LHCN-M2 (cell line): Measurements from ENCODE around the gene SCGB3A1. TPM values are rescaled to one million over a fixed set of nuclear protein-coding genes. Genes with fewer than 3 reads are reported as not detected.

Experiments used
- DNase-seq: peaks from one replicate; pipeline ENCODE4 v3.0.0-alpha.2; 2012; ENCODE audit warnings: low read depth
- total RNA-seq: library from RNA; depleted of rRNA; stranded (reverse); fragments of >200 nt; gene quantifications from 2 replicates; pipeline ENCODE4 v1.2.3, GENCODE V29; 2014; rRNA removed

SCGB3A1 gene
- total RNA-seq, 1 experiment from 2014 or later: not detected

DNA sequence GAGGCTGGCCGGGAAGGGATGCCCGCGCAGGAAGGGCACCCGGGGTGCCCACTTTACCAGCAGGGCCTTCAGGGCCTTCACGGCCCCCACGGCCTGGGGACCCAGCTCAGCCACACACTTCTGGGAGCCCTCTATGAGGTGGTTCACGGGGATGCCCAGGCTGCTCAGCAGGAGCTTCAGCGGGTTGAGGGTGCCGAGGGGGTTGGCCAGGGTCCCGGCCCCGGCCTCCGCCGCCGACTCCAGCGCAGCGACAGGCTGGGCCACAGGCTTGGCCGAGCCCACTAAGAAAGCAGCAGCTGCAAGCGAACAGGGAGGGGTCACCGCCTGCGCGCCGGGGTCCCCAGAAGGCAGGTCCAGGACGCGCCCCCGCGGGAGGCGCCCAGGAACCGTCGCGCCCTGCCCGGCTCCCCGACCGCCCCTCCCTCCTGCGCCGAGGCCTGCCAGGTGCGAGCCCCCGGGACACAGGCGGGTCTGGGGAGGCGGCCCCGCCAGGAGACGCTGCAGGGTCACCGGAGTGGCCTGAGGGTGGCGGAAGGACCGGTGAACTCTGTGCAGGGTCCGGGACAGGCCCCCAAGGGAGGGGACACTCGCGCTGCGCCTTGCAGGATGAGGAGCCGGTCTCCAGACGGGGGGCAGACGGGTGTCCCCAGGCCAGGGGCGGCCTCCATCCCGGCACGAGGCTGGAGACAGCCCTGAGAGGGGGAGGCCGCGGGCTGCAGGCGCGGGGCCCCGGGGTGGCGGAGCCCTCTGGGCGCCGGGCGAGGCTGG is 572 bp downstream of the SCGB3A1 start:
- no peak for DNase-seq

DNA sequence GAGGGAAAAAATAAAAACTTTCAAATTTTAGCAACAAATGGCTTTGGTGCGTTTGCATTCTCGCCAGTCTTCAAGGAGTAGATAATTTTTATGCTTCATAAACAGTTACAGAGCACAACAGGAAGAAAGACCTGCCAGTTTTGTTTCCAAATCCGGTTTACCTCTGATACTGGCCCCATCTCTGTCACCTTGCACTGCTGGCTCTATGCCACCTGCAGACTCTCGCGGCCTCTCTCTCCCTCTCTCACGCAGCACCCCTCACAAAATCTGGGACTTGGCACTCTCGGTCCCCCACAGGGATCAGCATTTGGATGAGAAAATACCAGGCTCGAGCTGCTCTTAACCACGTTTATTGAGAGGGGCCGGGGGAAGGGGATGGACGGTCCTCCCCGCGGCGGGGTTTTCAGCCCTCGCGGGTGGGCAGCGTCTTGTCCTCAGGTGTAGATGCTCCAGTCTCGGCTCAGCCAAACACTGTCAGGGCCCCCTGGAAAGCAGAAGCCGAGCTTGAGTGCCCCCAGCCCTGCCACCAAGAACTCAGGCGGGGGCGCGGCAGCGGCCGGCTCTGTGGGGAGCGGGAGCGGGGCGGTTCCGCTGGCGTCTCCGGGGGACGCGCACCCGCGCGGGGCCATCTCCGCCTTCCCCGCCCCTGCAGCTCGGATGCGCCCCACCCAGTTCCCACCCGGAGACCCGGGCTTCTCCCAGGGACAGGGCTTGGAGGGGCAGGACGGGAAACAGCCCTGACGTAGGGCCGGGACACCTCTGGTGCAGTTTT is 1.3 kb downstream of the SCGB3A1 start:
- DNase-seq: no peak

DNA sequence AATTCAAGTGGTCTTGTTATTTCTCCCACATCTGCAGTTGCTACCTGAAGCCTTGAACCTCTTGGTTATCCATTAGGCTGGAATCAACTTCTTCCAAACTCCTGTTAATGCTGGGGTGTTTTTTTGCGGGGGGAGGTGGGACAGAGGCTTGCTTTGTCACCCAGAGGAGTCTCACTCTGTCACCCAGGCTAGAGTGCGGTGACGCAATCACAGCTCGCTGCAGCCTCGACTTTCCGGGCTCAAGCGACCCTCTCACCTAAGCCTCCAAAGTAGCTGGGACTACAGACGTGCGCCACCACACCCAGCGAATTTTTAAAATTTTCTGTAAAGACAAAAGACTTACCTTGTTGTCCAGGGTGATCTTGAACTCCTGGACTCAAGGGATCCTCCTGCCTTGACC is 4.4 kb downstream of the SCGB3A1 start:
- no peak for DNase-seq

DNA sequence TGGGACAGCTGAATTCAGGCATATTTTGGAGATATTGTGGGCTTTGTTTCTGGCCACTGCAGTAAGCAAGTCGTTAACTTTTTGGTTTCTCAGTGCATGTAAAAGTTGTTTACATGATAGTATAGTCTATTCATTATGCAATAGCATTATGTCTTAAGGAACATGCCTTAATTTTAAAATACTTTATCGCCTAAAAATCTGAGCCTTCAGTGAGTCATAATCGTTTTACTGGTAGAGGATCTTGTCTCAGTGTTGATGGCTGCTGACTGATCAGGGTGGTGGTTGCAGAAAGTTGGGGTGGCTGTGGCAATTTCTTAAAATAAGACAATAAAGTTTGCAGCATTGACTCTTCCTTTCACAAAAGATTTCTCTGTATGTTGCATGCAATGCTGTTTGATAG is 5.1 kb downstream of the SCGB3A1 start:
- DNase-seq: no peak

DNA sequence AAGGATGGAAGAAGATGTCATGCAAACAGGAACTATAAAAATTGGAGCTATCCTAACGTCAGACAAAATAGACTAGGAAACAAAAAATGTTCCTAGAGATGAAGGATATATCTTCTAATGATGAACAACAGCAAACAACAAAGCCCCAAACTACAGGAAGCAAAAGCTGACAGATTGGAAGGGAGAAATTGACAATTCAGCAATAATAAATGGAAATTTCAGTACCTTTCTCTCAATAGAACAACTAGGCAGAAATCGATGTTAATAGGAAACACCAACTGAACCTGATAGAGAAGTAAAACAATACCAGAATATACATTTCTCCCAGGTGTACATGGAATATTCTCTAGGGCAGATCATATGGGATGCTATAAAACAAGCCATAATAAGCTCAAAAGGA is 7.6 kb downstream of the SCGB3A1 start:
- DNase-seq: no peak

DNA sequence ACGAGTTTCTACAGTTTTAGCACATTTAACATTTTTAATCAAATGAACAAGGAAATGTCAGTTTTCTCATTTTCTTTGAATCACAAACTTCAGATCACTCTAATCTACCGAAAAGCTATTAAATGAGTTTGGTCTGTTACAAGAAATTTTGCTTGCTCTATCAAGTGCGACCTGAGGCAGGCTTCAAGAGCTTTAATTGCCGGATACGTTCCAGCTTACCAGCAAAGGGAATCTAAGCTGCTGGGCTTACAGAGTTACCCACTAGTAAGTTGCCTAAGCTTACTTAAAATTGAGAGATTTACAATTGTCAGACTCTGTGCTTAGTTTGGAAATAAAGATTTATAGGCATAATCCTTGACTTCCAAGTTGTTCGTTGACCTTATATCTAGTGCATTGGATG is 10.6 kb downstream of the SCGB3A1 start:
- no peak for DNase-seq

DNA sequence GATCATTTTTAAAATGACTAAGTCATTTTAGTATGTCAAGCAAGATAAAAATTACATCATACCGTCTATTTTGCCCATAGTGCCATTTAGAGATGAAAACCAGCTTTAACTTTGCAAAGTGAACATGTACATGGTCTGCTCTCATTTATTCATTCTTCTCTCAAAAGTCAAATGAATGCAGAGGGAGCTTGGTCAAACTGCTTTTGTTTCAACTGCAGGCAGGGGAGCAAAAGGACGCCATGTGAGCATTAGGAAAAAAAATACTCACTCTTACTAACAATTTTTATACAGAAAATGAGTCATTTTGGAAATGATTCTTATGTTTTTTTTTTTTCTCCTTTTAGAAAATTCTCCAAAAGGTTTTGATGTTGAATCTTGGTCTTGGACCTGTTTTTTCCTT is 15.7 kb downstream of the SCGB3A1 start:
- no peak for DNase-seq

DNA sequence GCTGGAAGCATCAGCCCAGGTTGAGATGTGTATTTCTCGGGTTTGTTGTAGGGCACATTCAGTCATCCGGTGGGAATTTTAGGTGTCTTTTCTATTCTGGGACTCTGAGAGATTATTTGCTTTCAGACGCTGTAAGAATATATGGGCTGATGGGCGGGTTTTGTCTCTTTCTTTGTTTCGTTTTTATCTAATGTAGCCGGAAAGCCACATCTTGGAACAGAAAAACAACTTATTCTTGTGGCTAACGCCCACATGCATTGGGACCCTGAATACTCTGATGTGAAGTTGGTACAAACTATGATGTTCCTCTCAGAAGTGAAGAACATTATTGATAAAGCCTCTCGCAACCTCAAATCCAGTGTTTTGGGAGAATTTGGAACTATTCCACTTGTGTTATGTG is 22.4 kb downstream of the SCGB3A1 start:
- no peak for DNase-seq

DNA sequence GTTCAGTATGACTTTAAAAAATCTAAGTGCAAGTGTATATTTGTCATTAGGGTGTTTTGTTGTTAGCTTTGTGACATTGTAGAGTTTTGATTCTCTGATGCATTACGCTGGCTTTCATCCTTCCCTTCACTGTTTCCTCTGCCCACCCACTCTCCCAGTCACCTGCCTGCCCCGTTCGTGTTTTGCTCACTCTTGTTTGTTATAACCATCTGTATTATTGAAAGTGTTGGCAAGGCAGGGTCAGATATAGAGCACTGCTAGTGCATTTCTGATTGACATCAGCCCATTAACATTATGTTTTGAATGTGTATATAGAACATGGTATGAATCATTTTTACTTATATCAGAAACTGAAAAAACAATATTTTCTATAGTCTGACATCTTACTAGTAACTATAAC is 27.3 kb downstream of the SCGB3A1 start:
- DNase-seq: no peak

DNA sequence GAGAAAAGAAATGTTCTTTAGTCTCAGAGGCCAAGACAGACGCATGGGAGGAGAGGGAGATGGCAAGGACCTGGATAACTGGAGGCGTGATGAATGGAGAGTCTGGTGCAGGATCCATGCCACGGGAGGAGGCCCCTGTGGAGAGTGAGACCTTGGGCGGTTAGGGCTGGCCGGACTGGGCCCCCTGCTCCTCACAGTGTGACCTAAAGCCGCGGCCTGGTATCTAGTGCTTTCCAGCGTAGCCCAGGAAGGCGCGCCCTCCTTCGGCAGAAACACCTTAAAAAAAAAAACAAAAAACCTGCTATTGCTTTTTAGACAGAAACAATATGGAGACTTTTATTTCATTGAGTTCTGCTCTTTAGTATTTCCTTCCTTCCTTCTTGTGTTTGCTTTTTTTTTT is 33.1 kb downstream of the SCGB3A1 start:
- no peak for DNase-seq

DNA sequence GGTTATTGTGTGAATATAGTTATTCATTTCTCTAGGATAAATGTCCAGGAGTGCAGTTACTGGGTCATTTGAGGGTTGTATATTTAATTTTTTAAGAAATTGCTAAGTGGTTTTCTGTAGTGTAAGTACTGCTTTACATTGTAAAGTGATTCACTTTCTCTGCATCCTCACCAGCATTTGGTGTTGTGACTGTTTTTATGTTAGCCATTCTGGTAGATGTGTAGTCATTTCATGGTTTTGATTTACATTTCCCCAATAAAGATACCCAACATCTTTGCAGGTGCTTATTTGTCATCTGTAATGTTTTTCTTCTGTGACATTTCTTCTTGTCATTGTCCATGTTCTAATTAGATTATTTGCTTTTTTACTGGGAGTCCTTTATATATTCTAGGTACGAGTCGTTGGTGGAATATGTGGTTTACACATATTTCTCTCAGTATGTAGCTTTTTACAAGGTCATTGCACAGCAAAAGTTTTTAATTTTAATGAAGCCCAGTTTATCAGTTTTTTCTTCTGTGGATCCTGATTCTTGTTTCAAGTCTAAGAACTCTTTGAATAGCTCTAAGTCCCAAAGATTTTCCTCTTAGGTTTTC is 34.0 kb downstream of the SCGB3A1 start:
- no peak for DNase-seq

DNA sequence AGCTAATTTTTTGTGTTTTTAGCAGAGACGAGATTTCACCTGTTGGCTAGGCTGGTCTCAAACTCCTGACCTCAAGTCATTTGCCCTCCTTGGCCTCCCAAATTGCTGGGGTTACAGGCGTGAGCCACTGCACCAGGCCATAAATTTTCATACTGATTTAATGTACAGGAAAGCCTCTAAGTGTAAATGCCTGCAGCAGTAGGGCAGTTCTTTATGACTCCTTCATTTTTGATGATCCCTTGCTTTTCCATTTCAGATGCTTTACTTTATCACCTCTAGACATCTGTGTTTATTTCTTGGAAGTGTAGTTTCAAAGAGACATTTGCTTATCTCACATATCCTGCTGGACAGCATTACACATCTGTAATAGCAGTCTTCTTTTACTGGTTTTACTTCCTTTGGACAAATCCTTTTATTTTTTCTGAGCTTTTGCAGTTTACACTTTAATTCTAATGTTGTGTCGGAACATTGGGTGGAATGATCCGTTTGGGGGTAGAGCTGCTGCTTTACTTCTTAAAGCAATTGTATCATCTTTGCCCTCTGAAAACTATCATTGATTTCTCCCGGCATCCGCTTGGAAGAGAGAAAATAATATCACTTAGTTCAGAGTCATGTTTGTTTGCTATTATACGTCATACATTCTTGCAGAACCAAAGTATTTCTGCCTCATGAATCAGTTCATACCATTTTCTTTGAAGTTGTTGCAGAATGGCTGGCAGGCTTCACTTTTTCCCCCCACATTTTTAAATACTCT is 36.0 kb downstream of the SCGB3A1 start:
- DNase-seq: no peak

DNA sequence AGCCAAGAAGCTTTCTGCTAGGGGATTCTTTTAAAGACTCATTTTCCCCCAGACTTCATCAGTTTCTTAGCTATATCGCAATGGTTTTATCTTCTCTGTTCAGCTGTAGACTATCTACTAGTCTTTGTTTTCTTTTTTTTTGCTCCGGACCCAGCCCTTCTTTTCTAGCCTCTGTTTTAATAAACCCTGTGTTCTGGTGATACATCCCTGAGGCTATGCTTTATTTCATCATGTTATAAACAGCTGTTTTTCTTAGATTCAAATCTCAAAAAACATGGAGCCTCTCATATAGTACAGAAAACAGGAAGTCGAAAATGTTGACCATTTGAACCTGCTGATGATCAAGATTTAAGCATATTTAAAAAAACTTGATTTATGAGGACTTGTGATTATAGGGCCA is 37.8 kb downstream of the SCGB3A1 start:
- DNase-seq: peak; percentile 6

DNA sequence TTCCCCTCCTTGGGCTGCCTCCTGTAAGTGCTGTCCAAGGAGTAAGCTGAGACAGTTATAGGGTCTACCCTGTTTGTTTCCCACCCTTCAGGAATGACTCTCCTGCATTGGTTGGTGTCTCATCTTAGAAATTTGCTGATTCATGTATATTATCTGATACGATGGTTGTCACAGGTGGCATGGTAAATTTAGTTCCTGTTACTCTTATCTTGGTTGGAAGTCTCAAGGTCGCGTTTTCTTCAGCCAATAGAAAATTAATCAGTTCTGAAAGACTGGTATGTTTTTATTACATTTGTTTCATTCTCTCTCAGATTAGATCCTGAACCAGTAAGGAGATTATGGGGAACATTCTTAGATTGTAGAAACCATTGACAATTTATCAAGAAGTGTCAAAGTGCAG is 42.7 kb downstream of the SCGB3A1 start:
- DNase-seq: no peak

DNA sequence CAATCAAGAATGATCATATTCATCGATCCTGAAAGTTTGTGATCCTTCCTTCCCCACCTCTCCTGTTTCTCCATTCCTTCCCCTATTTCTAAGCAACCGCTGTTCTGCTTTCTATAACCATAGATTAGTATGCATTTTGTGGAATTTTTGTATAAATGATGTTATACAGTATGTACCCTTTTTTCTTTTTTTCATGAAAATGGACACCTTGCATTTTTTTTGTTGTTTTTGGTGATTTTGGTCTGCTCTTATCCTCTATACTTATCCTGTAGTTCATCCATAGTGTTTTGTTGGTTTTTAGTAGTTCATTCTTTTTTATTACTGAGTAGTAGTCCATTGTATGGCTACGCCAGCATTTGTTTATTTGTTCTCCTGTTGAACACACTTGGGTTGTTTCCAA is 46.1 kb downstream of the SCGB3A1 start:
- no peak for DNase-seq

DNA sequence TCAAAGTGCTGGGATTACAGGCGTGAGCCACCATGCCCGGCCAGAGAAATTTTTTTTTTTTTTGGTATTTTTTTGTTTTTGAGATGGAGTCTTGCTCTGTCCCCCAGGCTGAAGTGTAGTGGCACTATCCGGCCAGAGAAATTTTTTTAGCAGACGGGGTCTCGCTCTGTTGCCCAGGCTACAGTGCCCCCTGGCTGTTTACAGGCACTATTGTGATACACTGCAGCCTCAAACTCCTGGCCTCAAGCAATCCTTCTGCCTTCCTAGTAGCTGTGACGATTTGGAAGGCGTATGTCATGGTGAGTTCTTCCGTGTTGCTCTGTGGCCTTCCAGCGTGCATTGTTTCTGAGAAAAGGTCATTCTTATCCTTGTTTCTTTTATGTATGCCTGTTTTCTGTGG is 49.6 kb downstream of the SCGB3A1 start:
- DNase-seq: no peak

Other genes with a start within 250 kb of the SCGB3A1 start
- gene GFPT2, start 238.2 kb downstream of the SCGB3A1 start, total RNA-seq: 148 and 189 TPM in 2 replicates
- 10.6 and 14.4 TPM in 2 replicates for gene CNOT6, start 97.1 kb downstream of the SCGB3A1 start, total RNA-seq
- gene FLT4, start 58.1 kb upstream of the SCGB3A1 start, total RNA-seq: 3.2 and 4.5 TPM in 2 replicates
- gene OR2Y1, start 148.6 kb upstream of the SCGB3A1 start, total RNA-seq: not detected in 2 replicates
- 179 and 197 TPM in 2 replicates for gene MGAT1, start 211.3 kb upstream of the SCGB3A1 start, total RNA-seq